Measurements from ENCODE around the gene KRT33B. TPM values are rescaled to one million over a fixed set of nuclear protein-coding genes. Genes with fewer than 3 reads are reported as not detected.

KRT33B gene
- total and polyA plus RNA-seq, 2 of the 4 experiments (the other 2 are of a cell fraction) = 0.18 to 0.22 TPM

- intact Hi-C loops (cut with micrococcal nuclease) = no loop called here
- ATAC-seq (ENCODE audit: low read depth) (no peak), DNase-seq (no peak)
- Histone ChIP-seq H2BK120ac (ENCODE audit: low read depth, low read length) (no peak overlapping the region), H2AK5ac (ENCODE audit: low read depth, low read length) (peak overlapping the region; percentile 40; the same call in 1 of the 2 replicates), H3K36me3 (ENCODE audit: control insufficient read depth, insufficient read depth, low read length) (no peaks in the 10 kb centered on the region), H2BK20ac (ENCODE audit: low read depth, low read length) (peak overlapping the region; percentile 47; the same call in 1 of the 2 replicates), H3K4me3 (ENCODE audit: insufficient read depth, low read depth, low read length) (no peak overlapping the region), H2BK5ac (ENCODE audit: low read depth, low read length, poor library complexity, severe bottlenecking) (no peak overlapping the region), H3K79me1 (ENCODE audit: low read depth in 1 of 2, low read length in 2 of 2) (no peaks in the 10 kb centered on the region), H3K4ac (ENCODE audit: low read depth, low read length) (no peak overlapping the region), H3K23ac (ENCODE audit: low read depth, low read length) (no peak overlapping the region), H3K27me3 (ENCODE audit: control insufficient read depth, insufficient read depth, low read length) (no peaks in the 10 kb centered on the region), H3K18ac (ENCODE audit: low read depth, low read length) (no peak overlapping the region), H2AFZ (replicated peaks; ENCODE audit: low read length, poor library complexity) (no peak overlapping the region), H3K56ac (ENCODE audit: extremely low read depth, insufficient read depth, low read length) (no peak overlapping the region), H3K4me1 (ENCODE audit: control insufficient read depth, insufficient read depth, low read length) (peaks cover 10% of the 10 kb centered on the region; the same call in 1 of the 2 replicates), H3K14ac (replicated peaks; ENCODE audit: low read depth, low read length) (no peak overlapping the region), H4K20me1 (ENCODE audit: insufficient read depth, low read length) (no peaks in the 10 kb centered on the region), H3K9ac (ENCODE audit: low read depth, low read length) (no peak overlapping the region), H4K91ac (ENCODE audit: insufficient read depth, low read depth, low read length) (peak overlapping the region; percentile 5; the same call in 1 of the 2 replicates), H3K4me2 (ENCODE audit: low read depth, low read length) (no peak overlapping the region), H4K5ac (ENCODE audit: low read depth, low read length) (no peak overlapping the region), H4K8ac (ENCODE audit: low read depth in 2 of 2, low read length in 2 of 2) (no peak overlapping the region), H2BK15ac (ENCODE audit: low read depth, low read length) (no peak overlapping the region; the same call in 1 of the 3 replicates), H3K27ac (ENCODE audit: insufficient read depth, low read length) (no peak overlapping the region), H3K9me3 (ENCODE audit: control insufficient read depth, insufficient read depth, low read length) (no peaks in the 10 kb centered on the region), H3K9me1 (ENCODE audit: insufficient read depth, low read length) (peaks cover 4% of the 10 kb centered on the region), H2AK9ac (replicated peaks; ENCODE audit: low read depth, low read length, poor library complexity) (no peak overlapping the region)
- WGBS, 2 experiments (ENCODE audit: extremely low coverage in 2 of 2, insufficient read length in 1 of 2) = 67% methylated on average over 1 of the region's 2 CpGs; no CpG with 5 or more reads in 1 of the 2 experiments
- BruUV-seq (replicated peaks) = no TSS peak
- in situ Hi-C loops (cut with MboI; ENCODE audit: low sequenced_read_pairs) = no loop called here
- ChIA-PET CTCF (no interaction called here), POLR2A (ENCODE audit: unreplicated experiment) (no interaction called here)
- TF ChIP-seq, protein P1, sequence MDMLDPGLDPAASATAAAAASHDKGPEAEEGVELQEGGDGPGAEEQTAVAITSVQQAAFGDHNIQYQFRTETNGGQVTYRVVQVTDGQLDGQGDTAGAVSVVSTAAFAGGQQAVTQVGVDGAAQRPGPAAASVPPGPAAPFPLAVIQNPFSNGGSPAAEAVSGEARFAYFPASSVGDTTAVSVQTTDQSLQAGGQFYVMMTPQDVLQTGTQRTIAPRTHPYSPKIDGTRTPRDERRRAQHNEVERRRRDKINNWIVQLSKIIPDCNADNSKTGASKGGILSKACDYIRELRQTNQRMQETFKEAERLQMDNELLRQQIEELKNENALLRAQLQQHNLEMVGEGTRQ (IDR thresholded peaks at IDR 0.05; ENCODE audit: low read depth, low read length) = no peak
- TF ChIP-seq MAFK (IDR thresholded peaks at IDR 0.05; ENCODE audit: low read depth, low read length) = no peak
- TF ChIP-seq POLR2A (IDR thresholded peaks at IDR 0.05; ENCODE audit: low read depth, low read length) = no peak
- TF ChIP-seq MXI1 (IDR thresholded peaks at IDR 0.05; ENCODE audit: borderline replicate concordance, low read depth, low read length) = no peak
- TF ChIP-seq CTCF (conservative IDR thresholded peaks at IDR 0.05; ENCODE audit: low read depth, low read length) = no peak
- TF ChIP-seq CEBPB (IDR thresholded peaks at IDR 0.05; ENCODE audit: low read depth, low read length) = no peak
- no peak for TF ChIP-seq RFX5 (IDR thresholded peaks at IDR 0.05; ENCODE audit: low read depth, low read length)
- no peak for TF ChIP-seq BHLHE40 (IDR thresholded peaks at IDR 0.05; ENCODE audit: low read depth, low read length)
- dilution Hi-C loops (cut with HindIII; ENCODE audit: low sequenced_read_pairs, unreplicated experiment) = no loop called here
Measured at GRCh38 chr17:41363881-41364280, 5.7 kb downstream of the KRT33B start.

Measured in IMR-90 (cell line).